Esophagus squamous epithelium (tissue), 5 donors: ENCODE results near the gene CD34. TPM values are rescaled to one million over a fixed set of nuclear protein-coding genes. Genes with fewer than 3 reads are reported as not detected.

Experiments
- DNase-seq: peaks from one replicate; lab custom pipeline; 2025; lab: John Stamatoyannopoulos, UW
- H3K27ac ChIP-seq, 4 donors: fragments of 200-600 bp; sonication (generic); one replicate each; pipeline ENCODE4 v1.5.1; 2016 to 2019; ENCODE audit warnings: mild to moderate bottlenecking in 1 of 4
- H3K27me3 ChIP-seq, 4 donors: fragments of 200-600 bp; sonication (generic); 1 replicate in 3 of 4; 2 replicates in 1 of 4; pipeline versions ENCODE4 v1.5.1 to v1.6.0; 2017 to 2021; ENCODE audit warnings: antibody characterized with exemption in 1 of 4
- H3K36me3 ChIP-seq, 3 donors: fragments of 200-600 bp; sonication (generic); one replicate each; pipeline ENCODE4 v1.5.1; 2016 to 2019
- H3K4me1 ChIP-seq, 3 donors: fragments of 200-600 bp; sonication (generic); one replicate each; pipeline ENCODE4 v1.5.1; 2017 to 2019
- H3K4me3 ChIP-seq, 4 donors: fragments of 200-600 bp; sonication (generic); 1 replicate in 3 of 4; 2 replicates in 1 of 4; pipeline ENCODE4 v1.5.1; 2016 to 2019; ENCODE audit warnings: mild to moderate bottlenecking in 2 of 4, moderate library complexity in 1 of 4
- H3K9me3 ChIP-seq, 3 donors: fragments of 200-600 bp; sonication (generic); one replicate each; pipeline ENCODE4 v1.5.1; 2016 to 2019
- POLR2A ChIP-seq, 4 donors: fragments of 450-650 bp; IDR thresholded peaks; one replicate each; pipeline ENCODE4 v1.6.1; 2017; ENCODE audit warnings: antibody characterized with exemption in 4 of 4, mild to moderate bottlenecking in 4 of 4, moderate library complexity in 3 of 4
- WGBS, 2 donors: methylation state at CpG; one replicate each; pipeline ENCODE4 v1.1.5; 2018; 5-methylcytosine and 5-hydroxymethylcytosine counted together
- intact Hi-C: fragments of 100-400 bp; cut with DNase I; formaldehyde crosslinking; loops from one replicate; pipeline ENCODE4 v1.15.0; 2022
- total RNA-seq, 4 donors: library from RNA; depleted of rRNA; stranded (reverse); fragments of >200 nt; gene quantifications; one replicate each; pipeline ENCODE4 v1.1.0, GENCODE V29; 2016
- TF ChIP-seq, protein P1 (sequence below), 6 experiments: fragments of 450-650 bp in 4 of 6; fragments of 200-600 bp in 2 of 6; sonication (generic) in 2 of 6; IDR thresholded peaks; one replicate each; pipeline ENCODE4 v1.5.1; 2016 to 2019; ENCODE audit warnings: antibody characterized with exemption in 6 of 6, mild to moderate bottlenecking in 4 of 6, moderate library complexity in 4 of 6
- donor health status: DM: yes; HTN: yes; CAD: no.

CD34 gene
- total RNA-seq, 4 donors from 2014 or later, result 1.3 to 32.2 (median 11.0) TPM

GRCh38 chr1:207958376-207959139 is 47.6 kb upstream of the CD34 start:
- peak overlapping the region; percentile 39 to 64 (median 48) for H3K4me3 ChIP-seq
- intact Hi-C loops, result loop anchor here (5.0 kb wide), 1 partner anchor 71 kb away; no protein-coding TSS in a partner anchor
- H3K4me1 ChIP-seq, result peaks cover 18 to 45% (median 24%) of the 10 kb centered on the region in 3 donors
- TF ChIP-seq POLR2A (IDR thresholded peaks at IDR 0.05), result no peak
- TF ChIP-seq, protein P1, sequence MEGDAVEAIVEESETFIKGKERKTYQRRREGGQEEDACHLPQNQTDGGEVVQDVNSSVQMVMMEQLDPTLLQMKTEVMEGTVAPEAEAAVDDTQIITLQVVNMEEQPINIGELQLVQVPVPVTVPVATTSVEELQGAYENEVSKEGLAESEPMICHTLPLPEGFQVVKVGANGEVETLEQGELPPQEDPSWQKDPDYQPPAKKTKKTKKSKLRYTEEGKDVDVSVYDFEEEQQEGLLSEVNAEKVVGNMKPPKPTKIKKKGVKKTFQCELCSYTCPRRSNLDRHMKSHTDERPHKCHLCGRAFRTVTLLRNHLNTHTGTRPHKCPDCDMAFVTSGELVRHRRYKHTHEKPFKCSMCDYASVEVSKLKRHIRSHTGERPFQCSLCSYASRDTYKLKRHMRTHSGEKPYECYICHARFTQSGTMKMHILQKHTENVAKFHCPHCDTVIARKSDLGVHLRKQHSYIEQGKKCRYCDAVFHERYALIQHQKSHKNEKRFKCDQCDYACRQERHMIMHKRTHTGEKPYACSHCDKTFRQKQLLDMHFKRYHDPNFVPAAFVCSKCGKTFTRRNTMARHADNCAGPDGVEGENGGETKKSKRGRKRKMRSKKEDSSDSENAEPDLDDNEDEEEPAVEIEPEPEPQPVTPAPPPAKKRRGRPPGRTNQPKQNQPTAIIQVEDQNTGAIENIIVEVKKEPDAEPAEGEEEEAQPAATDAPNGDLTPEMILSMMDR (IDR thresholded peaks at IDR 0.05), result no peak
- H3K36me3 ChIP-seq, result no peaks in the 10 kb centered on the region
- no peaks in the 10 kb centered on the region for H3K9me3 ChIP-seq
- peak overlapping the region; percentile 75 to 95 (median 84) for H3K27ac ChIP-seq
- WGBS, 2 donors, result 53 to 68% methylated on average over 5 to 7 of the region's 24 CpGs
- peaks cover 0 to 15% (median 0%) of the 10 kb centered on the region in 4 donors for H3K27me3 ChIP-seq
- DNase-seq, result no peak

GRCh38 chr1:207956986-207957385 is 46.1 kb upstream of the CD34 start:
- Histone ChIP-seq H3K4me1 (peaks cover 10 to 31% (median 15%) of the 10 kb centered on the region in 3 donors), H3K4me3 (no peak overlapping the region), H3K27ac (no peak overlapping the region), H3K9me3 (no peaks in the 10 kb centered on the region), H3K36me3 (no peaks in the 10 kb centered on the region), H3K27me3 (peaks cover 0 to 15% (median 0%) of the 10 kb centered on the region in 4 donors)
- TF ChIP-seq POLR2A (IDR thresholded peaks at IDR 0.05), result no peak
- TF ChIP-seq, protein P1 (IDR thresholded peaks at IDR 0.05), result no peak
- WGBS, 2 donors, result 76 to 88% methylated on average over 4 of the region's 4 CpGs
- intact Hi-C loops, result loop anchor here (5.0 kb wide), 1 partner anchor 70 kb away; no protein-coding TSS in a partner anchor
- no peak for DNase-seq

DNA sequence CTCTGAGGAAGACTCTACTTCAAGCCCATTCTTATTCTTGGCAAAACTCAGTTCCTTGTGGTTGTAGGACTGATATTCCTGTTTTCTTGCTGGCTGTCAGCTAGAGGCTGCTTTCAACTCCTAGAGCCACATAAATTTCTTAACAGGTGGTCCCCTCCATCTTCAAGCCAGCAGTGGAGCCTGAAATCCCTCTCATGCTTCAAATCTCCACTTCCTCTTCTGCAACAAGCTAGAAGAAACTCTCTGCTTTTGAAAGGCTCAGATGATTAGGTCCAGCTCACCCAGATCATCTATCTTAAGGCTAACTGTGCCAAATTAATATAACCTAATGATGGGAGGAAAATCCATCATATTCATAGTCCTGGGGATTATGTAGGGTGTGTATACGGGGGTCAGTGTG is 43.2 kb upstream of the CD34 start:
- Histone ChIP-seq H3K9me3 (no peaks in the 10 kb centered on the region), H3K36me3 (no peaks in the 10 kb centered on the region), H3K4me3 (no peak overlapping the region), H3K27me3 (peaks cover 0 to 9% (median 0%) of the 10 kb centered on the region in 4 donors), H3K27ac (no peak overlapping the region), H3K4me1 (peaks cover 4 to 11% (median 6%) of the 10 kb centered on the region in 3 donors)
- DNase-seq, result no peak
- 93 to 100% methylated on average over 1 of the region's 1 CpG for WGBS, 2 donors
- intact Hi-C loops, result no loop called here
- TF ChIP-seq, protein P1 (IDR thresholded peaks at IDR 0.05), result no peak

- H3K4me1 ChIP-seq, result no peaks in the 10 kb centered on the region
- no peak overlapping the region for H3K4me3 ChIP-seq
- no peaks in the 10 kb centered on the region for H3K36me3 ChIP-seq
- no peaks in the 10 kb centered on the region for H3K9me3 ChIP-seq
- intact Hi-C loops, result no loop called here
- H3K27ac ChIP-seq, result no peak overlapping the region
- 53 to 56% methylated on average over 4 of the region's 4 CpGs for WGBS, 2 donors
- TF ChIP-seq, protein P1 (IDR thresholded peaks at IDR 0.05), result no peak
- no peak for TF ChIP-seq POLR2A (IDR thresholded peaks at IDR 0.05)
- no peak for DNase-seq
- H3K27me3 ChIP-seq, result no peaks in the 10 kb centered on the region
Measured at GRCh38 chr1:207952617-207953542, 42.0 kb upstream of the CD34 start.
